Mesodermal cell (in vitro differentiated cells): ENCODE data around the gene SFXN5.
A peak's percentile ranks its signal among the peaks of the same experiment; 100 is the strongest.
"Not testable (repeated sequence)": the region's sequence is repeated elsewhere in the genome, so short reads cannot be mapped to it uniquely, and the experiment has no call there.

Experiments
- H3K27ac ChIP-seq: 2 replicates; pipeline ENCODE4 v1.7.0; 2013; ENCODE audit warnings: mild to moderate bottlenecking, low read depth, low read length, moderate library complexity; ENCODE audit not compliant: severe bottlenecking
- H3K36me3 ChIP-seq: 2 replicates; pipeline ENCODE4 v1.7.1; 2013; ENCODE audit warnings: mild to moderate bottlenecking, low read length, moderate library complexity; ENCODE audit not compliant: control insufficient read depth, insufficient read depth
- H3K4me1 ChIP-seq: one replicate; pipeline ENCODE4 v1.7.1; 2013; ENCODE audit warnings: mild to moderate bottlenecking, low read length; ENCODE audit not compliant: insufficient read depth, control insufficient read depth, poor library complexity, severe bottlenecking
- H3K4me3 ChIP-seq: 2 replicates; pipeline ENCODE4 v1.7.0; 2013; ENCODE audit warnings: low read length, control low read depth, mild to moderate bottlenecking; ENCODE audit not compliant: insufficient read depth, poor library complexity, severe bottlenecking; ENCODE audit errors: extremely low read depth
- H3K9me3 ChIP-seq: 2 replicates; pipeline ENCODE4 v1.7.1; 2013; ENCODE audit warnings: mild to moderate bottlenecking, low read length, moderate library complexity; ENCODE audit not compliant: control insufficient read depth
- WGBS, 2 experiments: methylation state at CpG; one replicate each; pipeline ENCODE4 v1.1.5; 2013; ENCODE audit warnings: missing lambda C conversion rate in 2 of 2; ENCODE audit not compliant: insufficient coverage in 2 of 2; 5-methylcytosine and 5-hydroxymethylcytosine counted together

The SFXN5 gene

DNA sequence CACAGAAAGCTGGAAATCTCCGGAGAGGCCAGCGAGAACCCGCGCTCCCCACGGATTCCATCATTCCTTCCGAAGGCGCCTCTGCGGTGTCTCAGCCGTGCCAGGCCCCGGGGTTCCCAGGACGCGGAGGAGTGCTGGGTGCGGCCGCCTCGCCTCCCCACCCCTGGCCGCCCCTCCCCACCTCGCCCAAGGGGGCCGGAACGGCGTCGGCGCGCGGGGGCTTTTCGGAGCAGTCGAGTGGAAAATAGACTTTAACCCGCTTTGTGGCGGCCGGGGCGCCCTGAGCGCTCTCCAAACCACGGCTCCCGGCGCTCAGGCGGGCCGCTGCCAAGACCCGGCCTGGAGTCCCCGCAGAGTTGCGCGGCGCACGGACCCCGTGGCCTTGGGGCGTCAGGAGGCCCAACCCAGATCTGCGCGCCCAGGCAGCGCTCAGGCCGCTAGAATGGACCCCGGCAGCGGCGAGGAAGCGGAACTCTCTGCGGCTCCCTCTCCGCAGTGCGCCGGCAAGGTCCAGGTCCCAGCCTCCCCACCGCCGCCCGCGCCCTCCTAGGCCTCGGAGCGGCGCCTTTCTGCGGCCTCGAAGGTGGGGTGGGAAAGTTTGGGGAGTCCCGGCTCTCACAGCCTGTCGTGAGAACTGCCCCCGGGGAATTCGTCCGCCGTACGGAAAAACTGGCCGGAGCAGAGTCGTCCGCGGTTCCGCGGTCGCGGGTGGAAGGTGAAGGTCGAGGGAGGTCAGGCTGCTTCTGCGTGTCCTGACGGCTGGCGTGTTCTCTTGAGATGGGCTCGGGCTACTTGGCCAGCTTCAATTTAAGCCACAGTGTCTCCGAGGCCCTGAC lies 155.4 kb downstream of the SFXN5 start:
- no peaks in the 10 kb centered on the region for H3K36me3 ChIP-seq
- peaks cover 22% of the 10 kb centered on the region for H3K4me1 ChIP-seq
- 0 to 1% methylated on average over 56 to 62 of the region's 86 CpGs for WGBS, 2 experiments
- H3K9me3 ChIP-seq = no peaks in the 10 kb centered on the region
- peak overlapping the region; percentile 37 for H3K4me3 ChIP-seq
- H3K27ac ChIP-seq = no peak overlapping the region

DNA sequence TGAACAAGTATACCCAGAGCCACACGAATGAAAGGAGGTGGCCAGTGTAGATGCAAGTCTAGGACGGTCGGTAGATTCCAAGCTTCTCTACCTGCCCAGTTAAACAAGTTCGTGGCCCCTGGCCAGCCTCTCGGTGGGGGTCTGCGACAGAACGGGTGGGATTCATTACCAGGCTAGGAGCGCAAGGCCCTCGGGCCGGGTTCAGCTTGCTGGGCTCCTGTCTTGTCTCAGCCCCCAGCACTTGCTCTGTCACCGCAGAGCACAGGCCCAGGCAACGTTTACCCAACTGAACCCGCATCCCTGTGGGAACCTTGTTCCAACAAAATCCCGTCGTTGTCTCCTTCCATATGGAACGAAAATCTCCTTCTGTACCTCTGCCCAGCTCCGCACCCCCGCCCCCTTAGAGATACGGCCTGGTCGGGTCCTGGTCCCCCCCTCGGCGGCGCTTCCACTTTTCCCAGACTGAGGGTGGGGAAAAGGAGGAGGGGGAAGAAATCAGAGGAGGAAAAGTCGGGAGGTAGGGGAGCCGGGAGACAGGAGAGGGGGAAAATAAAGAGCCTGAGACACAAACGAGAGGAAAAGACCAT lies 156.1 kb downstream of the SFXN5 start:
- peaks cover 16% of the 10 kb centered on the region for H3K4me1 ChIP-seq
- no peaks in the 10 kb centered on the region for H3K9me3 ChIP-seq
- H3K36me3 ChIP-seq = no peaks in the 10 kb centered on the region
- H3K4me3 ChIP-seq = peak overlapping the region; percentile 37
- no peak overlapping the region for H3K27ac ChIP-seq
- WGBS, 2 experiments = 2 to 3% methylated on average over 15 to 24 of the region's 26 CpGs

DNA sequence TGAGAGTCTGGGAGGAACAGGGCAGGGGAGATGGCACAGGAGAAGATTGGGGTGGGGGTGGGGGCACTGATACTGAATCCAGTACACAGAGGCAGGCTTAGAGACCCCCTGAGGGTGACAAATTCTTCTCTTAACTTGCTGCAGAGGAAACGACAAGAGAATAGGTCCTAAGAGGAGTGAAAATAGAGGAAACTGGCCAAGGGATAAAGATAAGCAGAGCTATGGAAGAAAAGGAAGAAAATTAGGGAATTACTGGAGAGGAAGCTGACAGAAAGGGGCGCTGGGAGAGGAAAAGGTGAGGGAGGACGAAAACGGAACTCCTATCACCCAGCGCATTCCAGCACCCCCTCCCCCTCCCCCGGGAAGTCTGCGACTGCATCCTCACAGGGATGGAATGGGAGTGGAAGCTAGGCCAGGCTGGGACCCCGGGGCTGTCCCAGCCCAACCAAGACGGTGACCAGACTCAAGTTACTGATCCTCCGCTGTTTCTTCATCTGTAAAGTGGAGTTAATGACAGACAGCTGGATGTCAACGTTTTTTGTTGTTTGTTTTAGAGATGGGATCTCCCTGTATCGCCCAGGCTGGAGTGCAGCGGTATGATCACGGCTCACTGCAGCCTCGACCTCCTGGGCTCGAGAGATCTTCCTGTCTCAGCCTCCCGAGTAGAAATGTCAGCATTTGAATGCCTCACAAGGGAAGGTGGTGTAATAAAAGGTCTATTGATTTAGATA lies 156.8 kb downstream of the SFXN5 start:
- no peak overlapping the region for H3K4me3 ChIP-seq
- H3K27ac ChIP-seq = no peak overlapping the region
- H3K36me3 ChIP-seq = no peaks in the 10 kb centered on the region
- peaks cover 12% of the 10 kb centered on the region for H3K4me1 ChIP-seq
- no peaks in the 10 kb centered on the region for H3K9me3 ChIP-seq
- 1 to 2% methylated on average over 10 to 12 of the region's 17 CpGs for WGBS, 2 experiments

DNA sequence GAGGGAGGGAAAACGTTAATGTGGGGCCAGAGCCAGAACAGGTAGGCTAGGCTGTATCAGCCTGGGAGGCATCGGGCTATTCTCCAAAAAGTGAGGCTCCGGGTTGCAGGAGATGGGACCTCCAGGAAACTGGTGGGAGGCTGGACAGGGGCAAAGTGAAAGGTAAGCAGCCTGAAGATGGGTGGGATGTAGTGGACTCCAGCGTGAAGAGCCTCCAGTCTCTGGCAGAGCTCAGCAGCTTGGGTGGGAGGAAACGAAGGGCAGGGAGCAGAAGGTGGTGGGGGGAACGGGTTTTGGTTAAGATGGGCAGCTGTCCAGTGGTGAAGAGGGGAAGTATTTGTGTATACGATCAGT lies 157.3 kb downstream of the SFXN5 start:
- Histone ChIP-seq H3K36me3 (no peaks in the 10 kb centered on the region), H3K9me3 (no peaks in the 10 kb centered on the region), H3K4me1 (peaks cover 10% of the 10 kb centered on the region), H3K27ac (no peak overlapping the region), H3K4me3 (no peak overlapping the region)
- WGBS, 2 experiments = 4 to 14% methylated on average over 7 of the region's 7 CpGs

DNA sequence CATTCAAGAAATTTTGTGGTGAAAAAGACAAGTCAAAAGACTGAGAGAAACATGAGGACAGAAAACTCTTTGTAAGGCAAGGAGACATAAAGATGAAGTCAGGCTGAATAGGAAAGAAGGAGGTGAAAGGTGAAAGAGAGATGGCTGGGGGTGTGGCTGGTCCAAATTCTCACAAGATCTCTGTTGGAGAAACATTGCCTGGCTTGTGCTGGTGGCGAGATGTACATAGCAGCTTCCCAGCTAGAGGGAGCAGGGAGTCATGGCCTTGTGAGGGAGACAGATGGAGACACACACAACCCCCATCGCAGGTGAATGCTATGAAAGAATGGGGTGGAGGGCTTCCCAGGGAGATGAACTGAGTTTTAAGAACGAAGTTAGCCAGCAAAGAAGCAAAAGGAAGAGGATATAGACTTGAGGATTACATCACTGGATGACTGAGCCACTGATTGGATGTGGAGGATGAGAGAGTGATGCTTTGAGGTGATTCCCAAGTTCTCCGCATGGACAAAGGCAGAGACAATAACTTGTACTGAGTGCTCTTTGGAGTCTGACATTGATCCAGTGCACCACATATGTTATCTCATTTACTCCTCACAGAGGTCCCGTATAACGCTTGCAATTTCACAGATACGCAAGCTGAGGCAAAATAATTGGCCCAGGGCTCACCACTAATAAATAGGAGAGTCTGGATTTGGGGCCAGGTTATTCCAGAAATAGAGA lies 157.9 kb downstream of the SFXN5 start:
- no peaks in the 10 kb centered on the region for H3K9me3 ChIP-seq
- WGBS, 2 experiments = 28 to 32% methylated on average over 6 to 7 of the region's 7 CpGs

DNA sequence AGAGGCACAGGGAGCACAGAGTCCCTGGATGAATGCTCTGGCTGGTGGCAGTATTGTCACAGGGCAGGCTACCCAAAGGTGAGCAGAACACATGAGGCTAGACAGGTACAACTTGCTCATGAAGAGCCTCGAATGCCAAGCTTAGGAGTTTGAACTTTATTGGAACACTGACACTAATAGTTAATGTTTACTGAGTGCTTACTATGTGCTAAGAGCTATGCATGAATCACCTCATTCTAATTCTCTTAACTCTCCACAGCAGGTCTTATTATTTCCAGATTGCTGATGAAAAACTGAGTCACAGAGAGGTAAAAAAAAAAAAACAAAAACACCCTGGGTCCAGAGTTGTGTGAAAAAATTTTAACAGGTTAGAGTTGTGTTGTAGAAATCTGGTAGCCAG lies 160.3 kb downstream of the SFXN5 start:
- 50% methylated on average over 1 of the region's 1 CpG for WGBS, 2 experiments
- H3K27ac ChIP-seq = no peak overlapping the region
- H3K4me3 ChIP-seq = no peak overlapping the region
- peaks cover 4% of the 10 kb centered on the region for H3K9me3 ChIP-seq
- no peaks in the 10 kb centered on the region for H3K36me3 ChIP-seq
- H3K4me1 ChIP-seq = no peaks in the 10 kb centered on the region

More for the DNA sequence above, 157.9 kb downstream of the SFXN5 start:
- Histone ChIP-seq H3K27ac (no peak overlapping the region), H3K4me1 (peaks cover 8% of the 10 kb centered on the region), H3K4me3 (no peak overlapping the region), H3K36me3 (no peaks in the 10 kb centered on the region)

DNA sequence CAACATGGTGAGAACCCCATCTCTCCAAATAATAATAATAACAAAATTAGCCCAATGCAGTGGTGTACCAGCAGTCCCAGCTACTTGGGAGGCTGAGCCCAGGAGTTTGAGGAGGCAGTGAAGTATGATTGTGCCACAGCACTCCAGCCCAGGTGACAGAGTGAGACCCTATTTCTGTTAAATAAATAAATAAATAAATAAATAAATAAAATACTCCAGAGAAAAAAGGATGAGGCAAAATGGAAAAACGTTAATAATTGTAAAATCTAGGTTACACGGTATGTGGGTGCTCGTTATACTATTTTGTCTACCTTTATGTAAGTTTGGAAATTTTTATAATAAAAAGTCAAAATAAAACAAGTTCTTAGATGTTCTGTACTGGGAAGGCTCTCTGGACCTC lies 162.8 kb downstream of the SFXN5 start:
- H3K27ac ChIP-seq = no peak overlapping the region
- H3K4me3 ChIP-seq = no peak overlapping the region
- no peaks in the 10 kb centered on the region for H3K4me1 ChIP-seq
- H3K36me3 ChIP-seq = no peaks in the 10 kb centered on the region
- H3K9me3 ChIP-seq = peaks cover 7% of the 10 kb centered on the region
- WGBS, 2 experiments = no CpG with 5 or more reads among the region's 3 CpGs

DNA sequence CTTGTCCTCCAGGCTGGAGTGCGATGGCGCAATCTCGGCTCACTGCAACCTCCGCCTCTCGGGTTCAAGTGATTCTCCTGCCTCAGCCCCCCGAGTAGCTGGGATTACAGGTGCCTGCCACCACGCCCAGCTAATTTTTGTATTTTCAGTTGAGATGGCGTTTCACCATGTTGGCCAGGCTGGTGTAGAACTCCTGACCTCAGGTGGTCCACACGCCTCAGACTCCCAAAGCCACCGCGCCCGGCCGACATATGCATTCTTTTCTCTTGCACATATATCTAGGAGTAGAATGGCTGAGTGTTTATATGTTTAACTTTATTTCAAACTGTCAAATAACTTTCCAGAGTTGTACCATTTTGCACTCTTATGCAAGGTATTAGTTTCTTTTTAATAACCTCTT lies 164.1 kb downstream of the SFXN5 start:
- H3K9me3 ChIP-seq, H3K36me3 ChIP-seq, H3K27ac ChIP-seq, H3K4me1 ChIP-seq, H3K4me3 ChIP-seq: not testable (repeated sequence)
- 88 to 95% methylated on average over 8 of the region's 13 CpGs for WGBS, 2 experiments

DNA sequence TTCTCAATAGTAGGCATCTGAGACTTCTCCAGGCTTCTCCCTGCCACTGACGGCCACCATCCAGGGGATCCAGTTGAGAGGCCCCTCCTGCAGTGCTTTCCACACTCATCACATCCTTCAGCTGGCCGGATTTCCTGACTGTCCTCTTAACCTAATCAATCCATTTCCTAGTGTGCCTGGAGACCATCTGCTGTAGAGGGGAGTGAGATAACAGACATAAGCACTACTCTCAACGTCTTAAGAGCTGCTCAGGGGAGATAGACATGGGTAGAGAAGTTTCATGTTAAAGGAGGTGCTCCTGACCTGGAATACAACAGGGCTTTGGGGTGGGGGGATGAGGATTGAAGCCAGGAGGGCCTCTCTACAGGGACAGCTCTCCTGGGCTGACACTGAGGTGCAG lies 170.1 kb downstream of the SFXN5 start:
- H3K36me3 ChIP-seq = no peaks in the 10 kb centered on the region
- 29% methylated on average over 1 of the region's 3 CpGs for WGBS, 2 experiments
- H3K4me1 ChIP-seq = peaks cover 19% of the 10 kb centered on the region
- no peak overlapping the region for H3K4me3 ChIP-seq
- H3K9me3 ChIP-seq = peaks cover 6% of the 10 kb centered on the region
- H3K27ac ChIP-seq = no peak overlapping the region

DNA sequence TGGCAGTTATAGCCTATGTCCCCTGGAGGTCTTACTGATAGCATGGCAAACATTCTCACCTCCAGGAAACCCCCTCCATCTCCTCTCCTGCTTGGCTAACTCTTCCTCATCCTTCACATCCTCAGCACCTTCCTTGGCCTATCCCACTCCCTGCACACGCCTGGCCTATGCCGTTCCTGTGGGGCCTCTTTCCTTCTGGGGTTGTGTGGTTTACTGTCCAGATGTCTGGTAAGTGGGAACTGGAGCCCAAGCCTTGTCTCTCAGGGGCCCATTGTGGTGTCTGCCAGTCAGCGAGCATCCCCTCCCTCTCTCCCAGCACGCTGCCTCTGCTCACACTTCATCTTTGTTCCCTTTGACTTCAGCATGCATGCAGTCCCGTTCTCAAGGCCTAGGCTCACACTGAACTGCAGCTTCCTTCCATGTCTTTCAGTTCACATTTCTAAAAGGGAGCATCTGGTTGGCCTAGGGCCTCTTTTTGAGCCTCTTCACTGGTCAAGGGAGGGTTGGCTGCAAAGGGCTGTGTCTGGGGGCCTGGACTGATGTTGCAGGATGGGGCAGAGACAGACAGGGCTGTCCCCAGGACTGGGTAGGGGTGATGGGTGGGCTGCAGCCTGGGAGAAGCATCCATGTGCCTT lies 171.2 kb downstream of the SFXN5 start:
- WGBS, 2 experiments = 85 to 89% methylated on average over 3 of the region's 5 CpGs
- Histone ChIP-seq H3K36me3 (no peaks in the 10 kb centered on the region), H3K4me1 (peaks cover 31% of the 10 kb centered on the region), H3K4me3 (no peak overlapping the region), H3K27ac (no peak overlapping the region), H3K9me3 (no peaks in the 10 kb centered on the region)
